NCI-H2171 treated with DMSO at 0.1 percent for 48 hours (cell line): ENCODE data around the gene KCNMA1.
"Not testable (repeated sequence)": the region's sequence is repeated elsewhere in the genome, so short reads cannot be mapped to it uniquely, and the experiment has no call there.

ENCODE experiments used
- DNase-seq: peaks from one replicate; lab custom pipeline; 2025; lab: John Stamatoyannopoulos, UW

Gene KCNMA1

GRCh38 chr10:77417359-77417758, 220.2 kb downstream of the KCNMA1 start:
- DNase-seq = no peak

GRCh38 chr10:77416311-77417135, 221.1 kb downstream of the KCNMA1 start:
- no peak for DNase-seq

GRCh38 chr10:77415313-77415960, 222.2 kb downstream of the KCNMA1 start:
- no peak for DNase-seq

DNA sequence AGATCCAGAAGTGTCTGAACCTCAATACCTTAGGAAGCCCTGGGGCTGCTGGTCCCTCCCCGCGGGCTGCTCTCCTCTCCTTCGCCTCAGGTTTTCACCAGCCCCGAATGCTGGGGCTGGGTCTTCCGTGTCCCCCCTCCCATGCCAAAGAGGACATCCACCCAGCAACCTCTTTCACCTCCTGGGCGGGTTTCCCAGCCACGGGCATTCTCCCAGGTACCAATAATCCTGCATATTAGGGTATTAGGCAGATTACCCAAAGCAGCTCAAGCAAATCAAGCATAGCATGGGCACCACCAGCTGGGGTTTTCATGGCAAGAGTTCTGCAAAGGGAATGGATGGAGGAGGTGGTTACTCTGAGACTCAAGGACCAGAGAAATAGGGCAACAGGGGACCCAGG, 224.4 kb downstream of the KCNMA1 start:
- no peak for DNase-seq

DNA sequence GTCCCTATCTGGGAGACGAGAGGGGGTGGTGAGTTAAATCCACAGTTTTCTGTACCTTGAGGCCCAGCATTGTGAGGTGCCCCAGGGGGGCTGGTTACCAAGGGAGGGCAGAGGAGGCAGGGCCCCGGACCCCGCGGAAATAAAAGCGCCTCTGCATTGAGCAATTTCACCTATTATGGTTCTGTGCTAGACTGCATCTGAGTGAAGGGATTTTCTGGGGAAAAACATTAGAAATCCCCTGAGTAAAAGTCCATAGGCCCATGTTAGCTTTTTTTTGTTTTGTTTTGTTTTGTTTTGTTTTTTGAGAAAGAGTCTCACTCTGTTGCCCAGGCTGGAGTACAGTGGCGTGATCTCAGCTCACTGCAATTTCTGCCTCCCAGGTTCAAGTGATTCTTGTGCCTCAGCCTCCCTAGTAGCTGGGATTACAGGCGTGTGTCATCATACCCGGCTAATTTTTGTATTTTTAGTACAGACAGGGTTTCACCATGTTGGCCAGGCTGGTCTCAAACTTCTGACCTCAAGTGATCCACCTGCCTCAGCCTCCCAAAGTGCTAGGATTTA, 225.0 kb downstream of the KCNMA1 start:
- DNase-seq = not testable (repeated sequence)

GRCh38 chr10:77411805-77412204, 225.8 kb downstream of the KCNMA1 start:
- no peak for DNase-seq

DNA sequence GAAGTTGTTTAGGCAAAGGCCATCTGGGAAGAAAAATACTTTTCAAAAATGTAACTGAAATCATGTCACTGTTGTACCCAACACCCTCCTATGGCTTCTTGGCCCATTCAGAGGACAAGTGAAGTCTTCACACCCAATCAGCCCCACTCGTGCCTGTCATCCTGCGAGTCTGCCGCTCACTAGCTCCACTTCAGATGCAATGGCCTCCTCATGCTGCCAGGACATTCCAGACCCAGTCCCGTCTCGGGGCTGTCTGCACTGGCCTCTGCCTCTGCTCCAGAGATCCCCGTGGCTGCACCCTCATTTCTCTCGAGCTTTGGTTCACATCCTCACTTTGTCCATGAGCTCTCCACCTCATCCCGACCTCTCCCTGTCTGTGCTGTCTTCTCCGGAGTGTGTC, 227.1 kb downstream of the KCNMA1 start:
- DNase-seq = no peak

DNA sequence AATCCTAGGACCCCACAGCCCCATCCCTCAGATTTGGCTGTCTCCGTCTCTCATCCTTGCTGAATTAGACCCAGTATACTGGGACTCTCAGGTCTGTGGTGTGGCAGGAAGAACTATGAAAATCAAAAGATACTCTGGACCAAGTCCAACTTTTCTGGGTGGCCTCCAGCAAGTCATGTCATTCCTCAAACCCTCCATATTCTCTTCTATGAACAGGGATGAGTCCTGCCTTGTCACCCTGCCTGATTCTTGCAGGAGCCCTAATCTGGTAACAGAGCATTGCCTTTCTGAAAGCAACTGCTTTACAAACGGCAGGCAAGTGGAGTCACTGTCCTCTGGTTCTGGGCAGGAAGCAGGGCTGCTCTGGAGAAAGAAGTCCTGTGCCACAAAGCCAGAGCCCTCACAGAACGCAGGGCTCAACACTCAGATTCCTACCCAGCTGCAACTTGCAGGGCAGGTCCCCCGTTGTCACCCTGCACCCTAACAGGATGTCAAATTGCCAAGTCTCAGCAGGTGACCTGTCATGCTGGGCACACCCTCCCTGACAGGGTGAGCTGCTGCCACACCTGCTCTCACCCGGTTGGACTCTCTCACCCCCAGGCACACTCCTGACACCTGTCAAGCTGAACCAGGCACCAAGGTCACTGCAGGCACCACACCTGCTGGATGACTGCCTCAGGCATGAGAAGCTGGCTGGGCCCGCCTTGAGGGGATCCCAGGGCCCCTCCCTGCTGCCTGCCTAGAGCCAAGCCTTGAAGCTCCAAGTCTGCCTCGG, 227.7 kb downstream of the KCNMA1 start:
- peak; percentile 81 for DNase-seq

DNA sequence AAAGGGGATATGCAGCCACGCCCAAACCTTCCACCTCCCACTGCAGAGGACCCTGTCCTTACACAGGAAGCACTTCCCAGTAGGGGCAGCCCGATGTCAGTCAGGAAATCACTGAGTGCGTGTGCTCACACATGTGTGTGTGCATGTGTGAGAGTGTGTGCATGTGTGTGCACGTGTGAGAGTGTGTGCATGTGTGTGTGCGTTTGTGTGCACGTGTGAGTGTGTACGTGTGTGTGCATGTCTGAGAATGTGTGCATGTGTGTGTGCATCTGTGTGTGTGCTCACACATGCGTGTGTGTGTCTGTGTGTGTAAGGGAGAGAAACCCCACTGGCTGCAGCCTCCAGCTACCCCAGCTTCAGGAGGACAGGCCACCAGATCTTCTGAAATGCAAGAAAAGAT, 229.3 kb downstream of the KCNMA1 start:
- no peak for DNase-seq

DNA sequence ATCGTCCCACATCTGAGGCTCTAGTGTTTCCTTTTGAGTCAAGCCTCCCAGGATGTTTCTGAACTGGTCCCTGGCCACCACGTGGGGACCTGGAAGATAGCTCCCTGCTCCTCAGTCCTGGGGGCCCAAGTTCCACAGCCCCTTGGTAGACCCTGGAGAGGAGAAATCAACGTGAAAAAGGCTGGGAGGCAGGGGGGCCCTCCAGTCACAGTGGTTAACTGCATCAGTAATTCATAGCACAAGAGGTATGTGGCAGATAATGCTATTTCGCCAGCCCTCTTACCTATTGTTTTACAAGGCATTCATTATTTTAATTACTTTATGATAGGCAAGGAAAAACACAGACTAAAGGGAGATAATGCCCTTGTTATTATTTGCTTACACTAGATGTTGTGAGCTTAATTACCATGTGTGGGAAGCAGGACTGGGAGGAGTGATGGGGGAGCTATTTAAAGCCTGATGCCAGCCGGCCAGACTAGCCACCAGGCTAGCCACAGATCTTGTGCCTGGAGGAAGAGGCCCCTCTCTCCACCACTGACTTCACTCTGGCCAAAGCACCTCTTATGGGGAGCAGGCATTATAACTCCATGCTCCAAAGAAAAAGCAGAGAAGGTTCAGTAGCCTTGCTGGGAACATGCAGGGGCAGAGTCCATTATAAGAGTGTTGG, 230.7 kb downstream of the KCNMA1 start:
- DNase-seq = no peak

GRCh38 chr10:77405771-77406241, 231.8 kb downstream of the KCNMA1 start:
- peak; percentile 52 for DNase-seq

- DNase-seq = no peak
Observed at GRCh38 chr10:77404810-77405209, 232.8 kb downstream of the KCNMA1 start.

DNA sequence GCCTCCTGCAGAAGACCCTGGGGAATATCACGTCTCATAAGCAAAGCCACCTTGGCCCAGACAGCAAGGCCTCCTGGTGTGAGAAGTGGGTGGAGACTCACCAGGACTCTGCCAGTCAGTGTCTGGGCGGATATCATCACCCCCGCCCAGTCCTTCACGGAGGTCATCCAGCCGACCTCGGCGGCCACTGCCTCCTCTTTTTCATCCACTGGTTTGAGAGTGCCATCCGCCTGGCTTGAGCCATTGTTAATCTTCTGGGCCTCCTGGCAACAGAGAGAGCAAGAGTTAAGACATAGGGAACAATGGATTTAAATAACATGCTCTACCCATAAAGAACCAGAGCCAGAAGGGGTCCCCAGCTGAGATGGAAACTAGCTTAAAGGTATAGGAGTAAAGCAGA, 233.8 kb downstream of the KCNMA1 start:
- no peak for DNase-seq

DNA sequence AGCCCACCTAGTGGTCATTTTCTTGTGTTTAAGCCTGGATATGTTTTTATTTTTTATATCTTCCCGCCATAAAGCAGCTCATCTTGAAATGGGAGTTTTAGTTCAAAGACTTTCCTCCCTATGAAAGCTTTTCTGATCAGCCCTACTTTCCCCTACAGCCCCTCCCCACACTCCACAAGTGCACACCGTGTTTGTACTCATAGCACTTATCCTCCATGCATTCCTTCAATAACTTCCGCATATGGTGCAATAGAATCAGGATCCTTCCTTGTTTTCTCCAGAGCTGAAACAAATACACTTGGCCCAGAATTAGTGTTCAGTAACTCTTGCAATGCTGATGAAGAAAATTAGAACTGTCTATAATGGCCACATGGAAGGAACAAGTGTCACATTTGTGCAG, 235.9 kb downstream of the KCNMA1 start:
- no peak for DNase-seq

GRCh38 chr10:77400033-77400432, 237.6 kb downstream of the KCNMA1 start:
- peak; percentile 38 for DNase-seq

DNA sequence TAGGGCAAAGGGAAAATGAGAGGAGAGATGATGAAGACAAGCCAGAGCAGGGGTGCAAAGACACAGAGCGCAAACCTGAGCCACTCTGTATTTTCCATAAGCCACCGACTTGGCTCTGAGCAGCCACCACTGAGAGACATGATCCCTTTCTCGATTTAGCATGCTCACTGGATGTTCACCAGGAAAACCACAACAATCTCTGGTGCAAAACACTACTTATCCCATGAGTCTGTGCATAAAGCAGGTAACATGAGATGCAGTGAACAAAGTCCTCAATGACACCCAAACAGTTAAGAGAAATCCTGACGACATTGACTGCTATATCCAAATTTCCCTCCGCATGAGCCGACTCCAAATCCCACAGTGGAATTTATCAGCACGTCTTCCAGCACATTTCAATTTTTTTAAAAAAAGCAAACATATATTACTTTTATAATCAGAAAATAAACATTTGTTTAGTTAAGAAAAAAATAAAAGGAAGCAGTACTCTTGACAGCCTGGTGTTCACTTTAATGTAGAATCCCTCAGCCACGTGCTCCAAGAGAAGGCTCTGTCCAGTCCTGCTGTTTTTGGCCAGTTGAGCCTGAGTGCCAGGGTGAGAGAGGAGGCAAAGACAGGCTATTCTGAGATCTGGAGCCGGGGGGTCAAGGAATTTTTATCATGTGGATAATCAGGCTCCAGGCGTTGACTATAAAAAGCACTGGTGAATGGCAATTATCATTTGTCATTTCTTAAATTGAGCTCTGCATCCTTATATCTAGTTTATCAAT, 238.4 kb downstream of the KCNMA1 start:
- DNase-seq = no peak

DNA sequence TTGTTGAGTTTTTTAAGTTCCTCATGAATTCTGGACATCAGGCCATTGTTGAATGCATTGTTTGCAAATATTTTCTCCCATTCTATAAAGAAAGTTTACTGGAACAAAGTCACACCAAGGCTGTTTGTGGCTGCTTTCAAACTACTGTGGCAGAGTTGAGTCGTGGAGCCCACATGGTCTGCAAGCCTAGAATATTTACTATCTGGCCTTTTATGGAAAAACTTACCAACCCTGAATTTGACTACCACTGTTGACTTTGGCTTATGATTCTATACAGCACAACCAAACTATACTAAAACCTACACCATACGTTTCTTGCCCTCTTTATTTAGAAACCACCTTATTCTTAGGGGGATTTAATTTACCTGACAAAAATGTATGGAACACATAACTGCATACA, 239.1 kb downstream of the KCNMA1 start:
- no peak for DNase-seq

DNA sequence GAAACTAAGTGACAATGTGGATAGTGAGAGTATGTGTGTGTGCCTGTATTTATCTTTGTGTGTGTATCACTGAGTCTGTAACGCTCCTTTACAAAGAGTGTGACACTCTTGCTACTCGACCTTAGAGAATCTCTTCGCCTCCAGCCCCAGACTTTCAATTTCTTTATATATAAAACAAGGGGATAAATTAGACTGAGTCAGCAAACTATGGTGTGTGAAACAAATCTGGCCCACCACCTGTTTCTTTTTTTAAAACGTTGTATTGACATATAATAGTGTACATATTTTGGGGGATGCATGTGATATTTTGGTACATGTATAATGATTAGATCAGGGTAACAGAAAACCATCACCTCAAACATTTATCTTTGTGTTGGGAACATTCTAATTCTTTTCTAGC, 240.5 kb downstream of the KCNMA1 start:
- DNase-seq = no peak

DNA sequence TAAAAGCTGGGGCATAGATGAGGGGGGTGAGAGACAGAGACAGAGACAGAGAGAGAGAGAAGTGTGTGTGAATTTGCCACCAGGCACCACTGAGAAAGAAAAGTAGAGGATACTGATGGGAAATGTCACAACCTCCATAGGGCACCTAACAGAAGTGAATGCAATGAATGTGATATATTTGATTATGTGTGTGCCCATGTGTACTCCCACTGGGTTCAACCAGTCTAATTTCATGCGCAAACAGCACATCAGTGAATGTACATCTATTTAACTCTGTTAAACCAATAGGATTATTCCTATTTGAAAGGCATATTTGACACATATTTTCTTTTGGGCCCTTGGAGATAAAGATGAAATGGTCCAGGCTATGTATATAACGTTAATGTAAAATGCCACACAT, 241.3 kb downstream of the KCNMA1 start:
- DNase-seq = no peak

GRCh38 chr10:77393821-77394501, 243.6 kb downstream of the KCNMA1 start:
- DNase-seq = peak; percentile 62
